IMR-90 (cell line): ENCODE measurements around the gene TSPAN32. TPM values are rescaled to one million over a fixed set of nuclear protein-coding genes. Genes with fewer than 3 reads are reported as not detected.

Source experiments
- ATAC-seq: fragments of 200-7000 bp; cut with Tn5 transposase; 2 replicates; pipeline ENCODE4 v1.9.1; 2020; ENCODE audit warnings: low read depth, mild to moderate bottlenecking, moderate library complexity
- BruUV-seq: library from RNA; stranded (reverse); fragments of 400-500 nt; replicated peaks from 2 replicates; lab custom pipeline; 2021; lab: Mats Ljungman, UMichigan
- CTCF ChIA-PET: fragments of 300-600 bp; formaldehyde crosslinking; extraction: SDS; loops from one replicate; lab custom pipeline; 2021; ENCODE audit warnings: antibody characterized with exemption; lab: Yijun Ruan, JAX
- POLR2A ChIA-PET: fragments of 300-600 bp; sonication (Branson Sonifier 250); formaldehyde crosslinking; loops from one replicate; lab custom pipeline; 2022; ENCODE audit warnings: antibody characterized with exemption; ENCODE audit not compliant: unreplicated experiment; lab: Charles Lee
- DNase-seq: peaks from one replicate; pipeline ENCODE4 v3.0.0; 2013
- H2AFZ ChIP-seq: replicated peaks from 2 replicates; pipeline ENCODE3; 2013; ENCODE audit warnings: low read length, mild to moderate bottlenecking; ENCODE audit not compliant: poor library complexity
- H2AK5ac ChIP-seq: 2 replicates; pipeline ENCODE4 v1.6.1; 2013; ENCODE audit warnings: low read depth, low read length, inconsistent platforms
- H2AK9ac ChIP-seq: replicated peaks from 2 replicates; pipeline ENCODE3; 2013; ENCODE audit warnings: mild to moderate bottlenecking, low read depth, low read length, moderate library complexity; ENCODE audit not compliant: poor library complexity
- H2BK120ac ChIP-seq: 2 replicates; pipeline ENCODE4 v1.6.1; 2013; ENCODE audit warnings: low read depth, low read length, inconsistent platforms
- H2BK15ac ChIP-seq: 3 replicates; pipeline ENCODE4 v1.6.1; 2013; ENCODE audit warnings: low read depth, low read length, inconsistent platforms
- H2BK20ac ChIP-seq: 2 replicates; pipeline ENCODE4 v1.6.1; 2013; ENCODE audit warnings: low read depth, mild to moderate bottlenecking, inconsistent platforms, low read length, moderate library complexity
- H2BK5ac ChIP-seq: 2 replicates; pipeline ENCODE4 v1.6.1; 2013; ENCODE audit warnings: mild to moderate bottlenecking, low read depth, low read length, inconsistent platforms; ENCODE audit not compliant: poor library complexity, severe bottlenecking
- H3K14ac ChIP-seq: replicated peaks from 2 replicates; pipeline ENCODE4 v1.6.1; 2013; ENCODE audit warnings: low read depth, low read length, inconsistent platforms
- H3K18ac ChIP-seq: 2 replicates; pipeline ENCODE4 v1.6.1; 2013; ENCODE audit warnings: low read depth, low read length, control low read depth
- H3K23ac ChIP-seq: 2 replicates; pipeline ENCODE4 v1.6.1; 2013; ENCODE audit warnings: low read depth, low read length, inconsistent platforms
- H3K27ac ChIP-seq: 2 replicates; pipeline ENCODE4 v1.5.1; 2013; ENCODE audit warnings: mild to moderate bottlenecking, control low read depth, low read length; ENCODE audit not compliant: insufficient read depth
- H3K27me3 ChIP-seq: 2 replicates; pipeline ENCODE4 v1.6.1; 2013; ENCODE audit warnings: low read length; ENCODE audit not compliant: control insufficient read depth, insufficient read depth
- H3K36me3 ChIP-seq: 2 replicates; pipeline ENCODE4 v1.6.1; 2013; ENCODE audit warnings: low read length, mixed read lengths; ENCODE audit not compliant: control insufficient read depth, insufficient read depth
- H3K4ac ChIP-seq: 2 replicates; pipeline ENCODE4 v1.6.1; 2013; ENCODE audit warnings: low read depth, low read length, inconsistent platforms
- H3K4me1 ChIP-seq: 2 replicates; pipeline ENCODE4 v1.6.1; 2013; ENCODE audit warnings: low read length, mixed read lengths; ENCODE audit not compliant: control insufficient read depth, insufficient read depth
- H3K4me2 ChIP-seq: 2 replicates; pipeline ENCODE4 v1.6.1; 2013; ENCODE audit warnings: low read depth, mild to moderate bottlenecking, control low read depth, low read length, moderate library complexity
- H3K4me3 ChIP-seq: 2 replicates; pipeline ENCODE4 v1.5.1; 2013; ENCODE audit warnings: low read depth, mild to moderate bottlenecking, control low read depth, low read length, moderate library complexity; ENCODE audit not compliant: insufficient read depth
- H3K56ac ChIP-seq: 2 replicates; pipeline ENCODE4 v1.6.1; 2013; ENCODE audit warnings: low read length, inconsistent platforms; ENCODE audit not compliant: insufficient read depth; ENCODE audit errors: extremely low read depth
- H3K79me1 ChIP-seq, 2 experiments: 2 replicates each; pipeline ENCODE4 v1.6.1; 2013; ENCODE audit warnings: low read length in 2 of 2, inconsistent platforms in 1 of 2, low read depth in 1 of 2
- H3K9ac ChIP-seq: 2 replicates; pipeline ENCODE4 v1.6.1; 2013; ENCODE audit warnings: low read depth, low read length, control low read depth
- H3K9me1 ChIP-seq: 2 replicates; pipeline ENCODE4 v1.6.1; 2013; ENCODE audit warnings: low read length, inconsistent platforms; ENCODE audit not compliant: insufficient read depth
- H3K9me3 ChIP-seq: 2 replicates; pipeline ENCODE4 v1.6.1; 2013; ENCODE audit warnings: low read length; ENCODE audit not compliant: control insufficient read depth, insufficient read depth
- H4K20me1 ChIP-seq: 2 replicates; pipeline ENCODE4 v1.6.1; 2013; ENCODE audit warnings: low read length, inconsistent platforms; ENCODE audit not compliant: insufficient read depth
- H4K5ac ChIP-seq: 2 replicates; pipeline ENCODE4 v1.6.1; 2013; ENCODE audit warnings: mild to moderate bottlenecking, low read depth, low read length, control low read depth
- H4K8ac ChIP-seq, 2 experiments: 2 replicates each; pipeline ENCODE4 v1.6.1; 2013; ENCODE audit warnings: low read depth in 2 of 2, low read length in 2 of 2, control low read depth in 1 of 2, inconsistent platforms in 1 of 2
- H4K91ac ChIP-seq: 2 replicates; pipeline ENCODE4 v1.6.1; 2013; ENCODE audit warnings: low read depth, low read length, inconsistent platforms; ENCODE audit not compliant: insufficient read depth
- BHLHE40 ChIP-seq: fragments of 150-350 bp; IDR thresholded peaks from 2 replicates; pipeline ENCODE4 v1.6.1; 2016; ENCODE audit warnings: mild to moderate bottlenecking, low read depth, low read length
- CEBPB ChIP-seq: IDR thresholded peaks from 2 replicates; pipeline ENCODE4 v1.6.1; 2012; ENCODE audit warnings: low read depth, low read length, improper control_type of control experiment
- CHD1 ChIP-seq: IDR thresholded peaks from 2 replicates; pipeline ENCODE4 v1.6.1; 2012; ENCODE audit warnings: low read depth, low read length, improper control_type of control experiment
- FOS ChIP-seq: fragments of 150-350 bp; IDR thresholded peaks from 2 replicates; pipeline ENCODE4 v1.6.1; 2016; ENCODE audit warnings: low read depth, low read length
- MAFK ChIP-seq: IDR thresholded peaks from 2 replicates; pipeline ENCODE4 v1.6.1; 2012; ENCODE audit warnings: low read depth, low read length, improper control_type of control experiment
- MAZ ChIP-seq: IDR thresholded peaks from 2 replicates; pipeline ENCODE4 v1.6.1; 2012; ENCODE audit warnings: low read depth, mild to moderate bottlenecking, low read length, improper control_type of control experiment, moderate library complexity, borderline replicate concordance
- MXI1 ChIP-seq: IDR thresholded peaks from 2 replicates; pipeline ENCODE4 v1.6.1; 2012; ENCODE audit warnings: low read depth, mild to moderate bottlenecking, low read length, moderate library complexity, borderline replicate concordance
- NFE2L2 ChIP-seq: fragments of 150-350 bp; IDR thresholded peaks from 2 replicates; pipeline ENCODE4 v1.6.1; 2016; ENCODE audit warnings: low read depth, mild to moderate bottlenecking, low read length
- POLR2A ChIP-seq: IDR thresholded peaks from 2 replicates; pipeline ENCODE4 v1.6.1; 2012; ENCODE audit warnings: mild to moderate bottlenecking, low read depth, low read length
- RAD21 ChIP-seq: IDR thresholded peaks from 2 replicates; pipeline ENCODE4 v1.6.1; 2012; ENCODE audit warnings: low read length, improper control_type of control experiment
- RCOR1 ChIP-seq: IDR thresholded peaks from 2 replicates; pipeline ENCODE4 v1.6.1; 2012; ENCODE audit warnings: mild to moderate bottlenecking, low read length, improper control_type of control experiment; ENCODE audit not compliant: insufficient replicate concordance
- RFX5 ChIP-seq: IDR thresholded peaks from 2 replicates; pipeline ENCODE4 v1.8.0; 2012; ENCODE audit warnings: low read depth, mild to moderate bottlenecking, low read length, moderate library complexity
- SMC3 ChIP-seq: fragments of 150-350 bp; IDR thresholded peaks from 2 replicates; pipeline ENCODE4 v1.6.1; 2016; ENCODE audit warnings: low read depth, mild to moderate bottlenecking, antibody characterized with exemption, low read length, moderate library complexity
- USF2 ChIP-seq: fragments of 150-350 bp; IDR thresholded peaks from 2 replicates; pipeline ENCODE4 v1.6.1; 2017; ENCODE audit warnings: mild to moderate bottlenecking, antibody characterized with exemption, low read length, low read depth
- WGBS, 2 experiments: methylation state at CpG; one replicate each; pipeline versions ENCODE4 v1.1.5 to v1.1.7; 2013; ENCODE audit warnings: missing lambda C conversion rate in 2 of 2; ENCODE audit not compliant: insufficient read length in 1 of 2; ENCODE audit errors: extremely low coverage in 2 of 2; 5-methylcytosine and 5-hydroxymethylcytosine counted together
- dilution Hi-C: fragments of 300-500 bp; cut with HindIII; formaldehyde crosslinking; loops from one replicate; pipeline ENCODE4 v1.14.3; 2018; ENCODE audit warnings: low sequenced_read_pairs; ENCODE audit not compliant: unreplicated experiment
- in situ Hi-C: fragments of 300-500 bp; cut with MboI; formaldehyde crosslinking; loops from 3 replicates; pipeline ENCODE4 v1.14.3; 2019; ENCODE audit warnings: low sequenced_read_pairs, inconsistent platforms, mixed read lengths
- intact Hi-C: fragments of 100-400 bp; cut with micrococcal nuclease; formaldehyde crosslinking; loops from 2 replicates; pipeline ENCODE4 v1.10.0; 2022
- polyA plus RNA-seq, 3 experiments: library from polyadenylated mRNA; depleted of rRNA; stranded (reverse); fragments of >200 nt; gene quantifications; 2 replicates each; pipeline ENCODE4 v1.2.3, GENCODE V29; 2012; ENCODE audit warnings: low replicate concordance in 1 of 3
- total RNA-seq: library from RNA; depleted of rRNA; stranded (reverse); fragments of >200 nt; gene quantifications from 2 replicates; pipeline ENCODE4 v1.2.3, GENCODE V29; 2012
- TF ChIP-seq, protein P1 (sequence below): conservative IDR thresholded peaks from 2 replicates; pipeline ENCODE4 v1.5.1; 2012; ENCODE audit warnings: mild to moderate bottlenecking, low read depth, low read length, improper control_type of control experiment
- TF ChIP-seq, protein P2 (sequence below): fragments of 150-350 bp; IDR thresholded peaks from 2 replicates; pipeline ENCODE4 v1.6.1; 2016; ENCODE audit warnings: low read depth, mild to moderate bottlenecking, low read length, moderate library complexity, borderline replicate concordance

TSPAN32 gene
- total and polyA plus RNA-seq, 2 of the 4 experiments (the other 2 are of a cell fraction), result 0.07 TPM; not detected in 1

DNA sequence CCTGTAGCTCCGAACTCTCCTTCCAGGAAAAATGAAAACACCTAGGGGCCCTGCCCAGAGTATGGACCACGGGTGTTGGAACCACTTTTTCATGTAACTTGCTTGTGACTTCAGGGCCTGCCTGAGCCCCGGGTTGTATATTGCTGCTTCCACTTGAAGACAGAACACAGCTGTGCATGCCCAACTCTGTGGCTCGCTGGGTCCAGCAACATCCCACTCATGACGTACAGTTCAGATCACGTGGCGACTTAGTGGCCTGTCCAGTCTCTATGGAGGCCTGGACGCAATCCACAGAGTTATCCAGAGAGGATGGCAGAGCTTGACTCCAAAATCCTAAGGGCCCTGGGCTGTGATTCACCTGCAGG lies 6.9 kb upstream of the TSPAN32 start:
- Histone ChIP-seq H3K9ac (no peak overlapping the region), H2AFZ (no peak overlapping the region), H3K27ac (no peak overlapping the region), H3K4me3 (no peak overlapping the region), H3K36me3 (no peaks in the 10 kb centered on the region), H4K20me1 (no peaks in the 10 kb centered on the region), H2BK15ac (no peak overlapping the region), H2AK5ac (no peak overlapping the region), H3K4ac (no peak overlapping the region), H2BK120ac (no peak overlapping the region), H3K9me1 (no peaks in the 10 kb centered on the region), H3K27me3 (peaks cover 36% of the 10 kb centered on the region), H2BK5ac (no peak overlapping the region), H3K56ac (no peak overlapping the region), H3K14ac (no peak overlapping the region), H4K5ac (no peak overlapping the region), H3K4me2 (no peak overlapping the region), H2BK20ac (no peak overlapping the region), H3K79me1 (no peaks in the 10 kb centered on the region), H3K18ac (no peak overlapping the region), H2AK9ac (no peak overlapping the region), H3K23ac (no peak overlapping the region), H4K91ac (no peak overlapping the region), H4K8ac (no peak overlapping the region), H3K9me3 (no peaks in the 10 kb centered on the region), H3K4me1 (no peaks in the 10 kb centered on the region)
- dilution Hi-C loops (no loop called here), intact Hi-C loops (no loop called here), in situ Hi-C loops (no loop called here)
- WGBS, 2 experiments, result 62% methylated on average over 7 of the region's 8 CpGs; no CpG with 5 or more reads in 1 of the 2 experiments
- DNase-seq, result no peak
- no peak for TF ChIP-seq BHLHE40
- no peak for TF ChIP-seq POLR2A
- TF ChIP-seq RCOR1, result no peak
- no peak for TF ChIP-seq USF2
- no peak for TF ChIP-seq RAD21
- no peak for TF ChIP-seq FOS
- no peak for TF ChIP-seq CHD1
- no peak for TF ChIP-seq RFX5
- no peak for TF ChIP-seq SMC3
- TF ChIP-seq, protein P1, sequence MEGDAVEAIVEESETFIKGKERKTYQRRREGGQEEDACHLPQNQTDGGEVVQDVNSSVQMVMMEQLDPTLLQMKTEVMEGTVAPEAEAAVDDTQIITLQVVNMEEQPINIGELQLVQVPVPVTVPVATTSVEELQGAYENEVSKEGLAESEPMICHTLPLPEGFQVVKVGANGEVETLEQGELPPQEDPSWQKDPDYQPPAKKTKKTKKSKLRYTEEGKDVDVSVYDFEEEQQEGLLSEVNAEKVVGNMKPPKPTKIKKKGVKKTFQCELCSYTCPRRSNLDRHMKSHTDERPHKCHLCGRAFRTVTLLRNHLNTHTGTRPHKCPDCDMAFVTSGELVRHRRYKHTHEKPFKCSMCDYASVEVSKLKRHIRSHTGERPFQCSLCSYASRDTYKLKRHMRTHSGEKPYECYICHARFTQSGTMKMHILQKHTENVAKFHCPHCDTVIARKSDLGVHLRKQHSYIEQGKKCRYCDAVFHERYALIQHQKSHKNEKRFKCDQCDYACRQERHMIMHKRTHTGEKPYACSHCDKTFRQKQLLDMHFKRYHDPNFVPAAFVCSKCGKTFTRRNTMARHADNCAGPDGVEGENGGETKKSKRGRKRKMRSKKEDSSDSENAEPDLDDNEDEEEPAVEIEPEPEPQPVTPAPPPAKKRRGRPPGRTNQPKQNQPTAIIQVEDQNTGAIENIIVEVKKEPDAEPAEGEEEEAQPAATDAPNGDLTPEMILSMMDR, result no peak
- TF ChIP-seq MAFK, result no peak
- TF ChIP-seq MAZ, result no peak
- no peak for TF ChIP-seq CEBPB
- TF ChIP-seq NFE2L2, result no peak
- no peak for TF ChIP-seq MXI1
- TF ChIP-seq, protein P2, sequence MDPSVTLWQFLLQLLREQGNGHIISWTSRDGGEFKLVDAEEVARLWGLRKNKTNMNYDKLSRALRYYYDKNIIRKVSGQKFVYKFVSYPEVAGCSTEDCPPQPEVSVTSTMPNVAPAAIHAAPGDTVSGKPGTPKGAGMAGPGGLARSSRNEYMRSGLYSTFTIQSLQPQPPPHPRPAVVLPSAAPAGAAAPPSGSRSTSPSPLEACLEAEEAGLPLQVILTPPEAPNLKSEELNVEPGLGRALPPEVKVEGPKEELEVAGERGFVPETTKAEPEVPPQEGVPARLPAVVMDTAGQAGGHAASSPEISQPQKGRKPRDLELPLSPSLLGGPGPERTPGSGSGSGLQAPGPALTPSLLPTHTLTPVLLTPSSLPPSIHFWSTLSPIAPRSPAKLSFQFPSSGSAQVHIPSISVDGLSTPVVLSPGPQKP, result no peak
- ATAC-seq, result no peak
- POLR2A ChIA-PET, result no interaction called here
- CTCF ChIA-PET, result interaction anchor here (0.7 kb wide), 1 partner anchor 11 kb away, joined by 3 read pairs; no protein-coding TSS in a partner anchor
- BruUV-seq, result no TSS peak
